GM18870 (cell line): Measurements from ENCODE around the gene ANKRD23.

Experiments used
- ATAC-seq: cut with Tn5 transposase; IDR thresholded peaks from one replicate; pipeline ENCODE4 v1.9.1; 2021; ENCODE audit warnings: moderate library complexity; ENCODE audit not compliant: unreplicated experiment

The ANKRD23 gene

GRCh38 chr2:96839875-96840850 lies 3.7 kb downstream of the ANKRD23 start:
- ATAC-seq: no peak

GRCh38 chr2:96839293-96839874 lies 4.4 kb downstream of the ANKRD23 start:
- ATAC-seq: no peak

DNA sequence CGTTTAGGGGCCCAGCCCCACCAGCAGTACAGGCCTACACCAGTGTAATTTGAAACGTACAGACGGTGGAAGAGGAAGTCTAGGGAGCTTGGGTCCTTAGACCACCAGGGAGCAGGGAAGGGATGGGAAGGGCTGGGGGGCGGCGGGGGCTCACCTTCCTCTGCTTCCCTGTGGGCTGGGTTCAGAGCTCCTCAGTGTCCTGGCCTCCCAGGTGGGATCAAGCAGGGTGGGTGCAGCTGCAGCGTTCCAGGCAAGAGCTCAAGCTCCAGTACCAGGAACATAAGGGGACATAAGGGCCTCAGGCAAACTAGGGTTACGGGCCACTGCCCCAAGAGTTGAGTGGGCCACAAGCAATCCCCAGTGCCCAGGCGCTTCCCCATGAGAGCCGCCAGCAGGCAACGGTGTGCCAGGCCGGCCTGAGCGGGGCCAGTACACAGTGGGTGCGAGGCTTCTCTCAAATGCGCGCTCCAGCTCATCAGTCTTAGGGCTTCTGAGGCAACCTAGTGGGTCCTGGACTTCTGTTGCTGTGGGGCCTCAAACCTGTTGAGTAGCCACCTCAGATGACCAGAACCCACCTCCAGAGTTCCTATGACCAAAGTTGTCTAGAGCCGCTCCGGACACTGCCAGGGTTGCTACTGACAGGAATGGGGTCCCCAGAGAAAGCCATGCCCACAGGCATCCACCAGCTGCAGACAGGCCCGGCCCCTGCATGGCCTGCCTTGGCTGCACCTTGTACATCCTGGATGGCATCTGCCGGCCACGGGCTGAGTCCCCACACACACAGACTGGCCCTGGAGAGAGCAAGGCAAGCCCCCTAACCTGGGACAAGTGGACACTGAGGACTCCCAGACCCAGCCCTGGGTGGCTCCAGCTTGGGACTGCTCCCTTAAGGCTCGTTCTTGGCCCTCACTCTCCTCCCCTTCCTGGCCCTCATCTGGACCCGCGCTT lies 5.2 kb downstream of the ANKRD23 start:
- ATAC-seq: no peak

GRCh38 chr2:96837575-96837974 lies 6.2 kb downstream of the ANKRD23 start:
- ATAC-seq: no peak

- no peak for ATAC-seq
These were observed 8.0 kb downstream of the ANKRD23 start for GRCh38 chr2:96835830-96836229.

GRCh38 chr2:96832754-96833507 lies 10.9 kb downstream of the ANKRD23 start:
- ATAC-seq: no peak

DNA sequence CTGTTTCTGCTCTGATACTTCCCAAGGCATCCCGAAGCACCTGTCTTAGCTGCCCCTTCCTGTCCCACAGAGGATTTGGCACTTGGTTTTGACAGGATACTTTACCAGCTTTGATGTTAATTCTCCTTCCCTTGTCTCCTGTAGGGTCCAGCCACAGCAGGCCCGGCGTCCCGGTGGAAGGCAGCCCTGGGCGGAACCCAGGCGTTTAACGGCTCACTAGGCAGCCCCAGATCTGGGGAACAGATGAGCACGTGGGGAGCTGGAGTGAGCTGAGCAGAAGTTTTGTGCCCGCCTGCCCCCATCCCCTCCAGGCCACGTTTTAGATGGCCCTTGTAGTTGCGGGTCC lies 11.4 kb downstream of the ANKRD23 start:
- ATAC-seq: no peak

DNA sequence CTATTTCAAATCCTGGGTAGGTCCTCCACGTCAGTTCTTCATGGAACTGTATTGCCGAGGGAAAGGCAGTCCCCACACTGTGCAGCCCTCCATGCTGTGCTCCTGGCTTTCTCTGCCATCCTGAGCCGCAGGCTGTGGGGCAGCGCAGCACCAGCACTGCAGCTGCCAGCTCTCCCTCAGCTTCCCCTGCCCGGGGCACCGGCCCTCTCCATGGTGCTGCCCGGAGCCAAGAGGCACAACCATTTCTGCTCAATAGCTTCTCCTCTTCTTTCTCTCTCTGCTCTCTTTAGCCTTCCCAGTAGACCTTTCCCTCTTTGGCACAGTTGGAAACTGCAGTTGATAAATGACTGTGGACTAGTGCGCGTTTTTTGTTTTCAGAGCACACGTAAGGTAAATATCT lies 12.1 kb downstream of the ANKRD23 start:
- ATAC-seq: no peak

DNA sequence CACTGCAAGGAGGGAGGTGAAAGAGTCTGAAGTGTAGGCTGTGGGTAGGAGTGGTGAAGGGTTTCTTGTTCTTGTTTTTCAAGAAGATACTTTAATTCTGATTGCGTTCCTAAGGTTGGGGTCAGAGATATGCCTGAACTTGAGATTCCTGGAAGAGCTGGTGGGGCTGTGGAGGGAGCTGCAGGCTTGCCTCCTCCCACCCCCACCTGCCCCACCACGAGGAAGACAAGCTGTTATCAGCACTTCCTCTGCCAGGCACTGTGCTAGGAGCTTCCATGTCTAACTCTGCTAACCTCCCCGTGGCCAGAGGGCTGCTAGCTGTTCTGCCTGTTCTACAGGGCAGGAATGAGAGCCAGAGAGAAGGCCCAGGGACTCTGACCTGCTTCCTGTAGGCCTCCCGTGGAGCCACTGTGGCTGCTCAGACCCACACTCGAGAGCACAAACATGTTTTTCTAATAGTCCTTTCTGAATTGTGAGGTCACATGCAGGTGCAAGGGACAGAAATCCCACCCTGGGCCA lies 13.7 kb downstream of the ANKRD23 start:
- ATAC-seq: no peak

DNA sequence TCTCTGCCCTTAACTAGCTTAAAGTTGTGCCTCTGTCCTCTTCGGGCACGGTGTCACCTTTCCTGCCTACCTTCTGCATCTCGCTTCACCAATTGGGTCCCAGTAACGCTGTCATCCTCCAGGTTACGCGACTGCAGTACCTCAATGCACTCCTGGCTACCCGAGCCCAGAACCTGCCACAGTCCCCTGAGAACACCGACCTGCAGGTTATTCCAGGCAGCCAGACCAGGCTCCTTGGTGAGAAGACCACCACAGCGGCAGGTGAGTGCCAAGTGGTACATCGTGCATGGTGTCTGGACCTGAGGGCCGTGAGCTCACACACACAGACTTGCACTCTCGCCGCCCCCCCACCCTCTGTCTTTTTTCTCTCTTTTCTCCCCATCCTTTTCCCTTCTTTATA lies 14.9 kb downstream of the ANKRD23 start:
- ATAC-seq: no peak

DNA sequence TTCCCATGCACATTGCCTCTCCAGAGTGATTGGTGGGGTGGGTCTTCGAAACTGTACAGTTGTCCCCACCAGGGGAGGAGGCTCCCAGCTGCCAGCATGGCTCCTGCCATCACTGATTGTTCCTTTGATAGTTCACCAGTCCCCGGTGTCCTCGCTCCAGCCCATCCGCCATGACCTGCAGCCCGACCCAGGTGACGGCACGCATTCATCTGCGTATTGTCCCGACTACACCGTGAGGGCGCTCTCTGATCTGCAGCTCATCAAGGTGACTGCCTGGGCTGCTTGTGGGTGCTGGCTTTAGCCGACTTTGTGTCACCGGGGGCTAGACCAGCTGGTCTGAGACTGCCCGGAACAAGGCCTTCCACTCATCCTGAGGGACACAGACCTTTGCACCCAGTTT lies 15.4 kb downstream of the ANKRD23 start:
- no peak for ATAC-seq

GRCh38 chr2:96826546-96827278 lies 17.1 kb downstream of the ANKRD23 start:
- no peak for ATAC-seq

DNA sequence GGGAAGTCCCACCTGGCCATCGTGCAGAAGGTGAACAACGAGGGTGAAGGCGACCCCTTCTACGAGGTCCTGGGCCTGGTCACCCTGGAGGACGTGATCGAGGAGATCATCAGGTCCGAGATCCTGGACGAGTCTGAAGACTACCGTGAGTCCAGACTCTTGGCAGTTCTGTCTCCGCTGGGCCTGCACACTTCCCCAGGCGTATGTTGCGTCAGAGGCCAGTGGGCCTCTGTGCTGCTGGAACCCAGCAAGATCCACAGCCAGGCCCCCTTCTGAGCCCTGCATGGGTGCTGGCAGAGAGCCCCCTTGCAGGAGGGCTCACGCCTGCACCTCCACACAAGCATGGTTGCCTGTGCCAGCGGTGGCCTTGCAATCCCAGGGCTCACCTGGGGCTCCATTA lies 18.8 kb downstream of the ANKRD23 start:
- ATAC-seq: no peak

DNA sequence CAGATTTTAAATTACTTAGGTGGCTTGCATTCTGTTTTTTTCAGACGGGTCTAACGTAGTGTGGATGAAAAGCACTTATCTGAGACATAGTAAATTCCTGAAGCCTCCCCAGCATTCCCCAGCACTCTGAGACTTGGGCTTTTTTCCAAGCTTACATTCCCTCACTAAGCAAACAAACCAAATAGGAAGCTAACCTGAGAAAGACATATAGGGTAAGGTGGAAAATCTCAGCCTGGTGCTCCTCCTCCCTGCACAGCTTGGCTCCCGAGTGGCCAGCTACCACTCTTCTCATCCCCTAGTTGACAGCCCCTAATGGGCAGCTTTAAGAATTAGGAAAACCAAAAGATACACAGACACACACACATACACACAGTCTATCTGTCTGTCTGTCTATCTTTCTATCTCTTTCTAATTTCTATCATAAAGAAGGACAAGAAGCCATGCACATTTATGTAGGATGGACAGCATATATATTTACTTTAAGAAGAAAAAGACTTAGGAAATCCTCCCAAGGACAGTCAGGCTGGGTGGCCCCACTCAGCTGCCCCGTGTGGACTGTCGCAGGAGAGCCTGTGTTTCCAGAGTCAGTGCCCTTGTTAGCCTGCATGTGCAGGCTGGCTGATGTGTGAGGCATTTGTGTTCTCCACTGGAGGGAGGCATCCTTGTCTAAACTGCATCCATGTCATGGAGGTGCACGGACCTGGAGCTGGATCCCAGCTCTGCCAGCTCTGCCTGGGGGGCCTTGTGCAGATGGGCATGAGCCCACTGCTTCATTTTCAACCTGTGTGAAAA lies 19.5 kb downstream of the ANKRD23 start:
- ATAC-seq: no peak

GRCh38 chr2:96823198-96823597 lies 20.6 kb downstream of the ANKRD23 start:
- ATAC-seq: no peak

- no peak for ATAC-seq
These were observed 21.0 kb downstream of the ANKRD23 start for GRCh38 chr2:96822786-96823185.

DNA sequence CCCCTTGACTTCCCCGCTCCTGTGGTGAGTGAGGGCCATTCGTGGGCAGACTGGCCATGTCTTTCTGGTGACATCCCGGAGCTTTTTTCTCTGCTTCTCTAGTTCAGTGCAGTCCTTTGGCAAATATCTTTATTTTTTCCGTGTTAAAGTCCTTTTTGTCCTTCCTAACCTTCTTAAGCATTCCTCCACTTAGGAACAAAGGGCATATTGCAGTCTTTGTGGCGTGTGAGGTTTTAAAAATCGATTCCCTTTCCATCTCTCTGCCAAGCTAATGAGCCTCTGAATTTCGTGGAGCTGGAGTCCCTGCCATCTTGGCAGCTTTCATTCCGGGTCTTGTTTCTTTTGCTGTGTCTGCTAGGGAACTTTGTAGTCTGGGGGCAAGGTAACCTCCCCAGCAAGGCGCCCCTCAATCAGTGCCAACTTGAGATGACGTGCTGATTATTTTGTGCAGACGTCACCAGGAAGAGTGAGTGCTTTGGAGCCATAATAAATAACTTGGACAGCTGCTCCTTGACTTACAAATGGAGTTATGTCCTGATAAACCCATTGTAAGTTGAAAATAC lies 22.6 kb downstream of the ANKRD23 start:
- ATAC-seq: no peak

GRCh38 chr2:96819876-96820511 lies 23.8 kb downstream of the ANKRD23 start:
- ATAC-seq: no peak
